ENCODE measurements around the gene APC.
A peak's percentile ranks its signal among the peaks of the same experiment; 100 is the strongest.

Gene APC

GRCh38 chr5:112738191-112738560, 491 bp downstream of the APC start:
- ChIA-PET CTCF (interaction anchor here (1.0 to 2.8 kb wide), 9 partner anchors 9 to 187 kb away, joined by 3 to 13 read pairs (median 6); no protein-coding TSS in a partner anchor), POLR2A (no interaction called here)
- TF ChIP-seq CTCF (IDR thresholded peaks at IDR 0.05; ENCODE audit: control extremely low read depth, extremely low read depth, low read depth, missing control alignments): no peak
- DNase-seq (ENCODE audit: extremely low spot score): peak; percentile 8

- no peak for DNase-seq (ENCODE audit: extremely low spot score)
- ChIA-PET POLR2A (no interaction called here), CTCF (interaction anchor here (1.3 to 1.8 kb wide), 2 partner anchors 12 to 192 kb away, joined by 3 to 4 read pairs; no protein-coding TSS in a partner anchor)
- no peak for TF ChIP-seq CTCF (IDR thresholded peaks at IDR 0.05; ENCODE audit: control extremely low read depth, extremely low read depth, low read depth, missing control alignments)
Measured at GRCh38 chr5:112742424-112742823, 4.7 kb downstream of the APC start.

GRCh38 chr5:112743631-112744030, 5.9 kb downstream of the APC start:
- ChIA-PET CTCF (interaction anchor here (0.9 to 1.8 kb wide), 3 partner anchors 13 to 193 kb away, joined by 3 to 4 read pairs (median 3); no protein-coding TSS in a partner anchor), POLR2A (no interaction called here)
- no peak for TF ChIP-seq CTCF (IDR thresholded peaks at IDR 0.05; ENCODE audit: control extremely low read depth, extremely low read depth, low read depth, missing control alignments)
- DNase-seq (ENCODE audit: extremely low spot score): no peak

GRCh38 chr5:112752335-112752734, 14.7 kb downstream of the APC start:
- ChIA-PET CTCF (no interaction called here), POLR2A (no interaction called here)
- no peak for DNase-seq (ENCODE audit: extremely low spot score)
- TF ChIP-seq CTCF (IDR thresholded peaks at IDR 0.05; ENCODE audit: control extremely low read depth, extremely low read depth, low read depth, missing control alignments): no peak

- ChIA-PET POLR2A (no interaction called here), CTCF (interaction anchor here (1.4 to 6.3 kb wide), 4 partner anchors 9 to 580 kb away, joined by 4 to 131 read pairs (median 10); no protein-coding TSS in a partner anchor)
- DNase-seq (ENCODE audit: extremely low spot score): no peak
- TF ChIP-seq CTCF (IDR thresholded peaks at IDR 0.05; ENCODE audit: control extremely low read depth, extremely low read depth, low read depth, missing control alignments): no peak
Measured at GRCh38 chr5:112755703-112756102, 18.0 kb downstream of the APC start.

- POLR2A ChIA-PET: no interaction called here
- TF ChIP-seq CTCF (IDR thresholded peaks at IDR 0.05; ENCODE audit: control extremely low read depth, extremely low read depth, low read depth, missing control alignments): peak; percentile 72
- CTCF ChIA-PET: interaction anchor here (0.8 to 6.3 kb wide), 40 partner anchors 9 to 592 kb away, joined by 3 to 131 read pairs (median 6); partner anchors contain the start of gene APC
- DNase-seq (ENCODE audit: extremely low spot score): peak; percentile 40
Measured at GRCh38 chr5:112757468-112758208, 20.0 kb downstream of the APC start.

Data from GM10248 (cell line).